T-helper 2 cell treated with Interferon-gamma antibody and Interleukin-4, amounts not matched to agents 5 μg/mL and 100 μg/mL, for 36 hours (primary cell): Measurements from ENCODE around the gene SSTR5.

Source experiments
- DNase-seq: peaks from one replicate; pipeline ENCODE4 v3.0.0; 2021; ENCODE audit warnings: low spot score
- H3K27ac Mint-ChIP-seq: one replicate; pipeline ENCODE4 v1.8.0; 2021; ENCODE audit warnings: mild to moderate bottlenecking, mixed read lengths
- H3K27me3 Mint-ChIP-seq: one replicate; pipeline ENCODE4 v1.8.0; 2021; ENCODE audit warnings: low read depth, mixed read lengths
- H3K36me3 Mint-ChIP-seq: one replicate; pipeline ENCODE4 v1.8.0; 2021; ENCODE audit warnings: low read depth, mixed read lengths
- H3K4me1 Mint-ChIP-seq: one replicate; pipeline ENCODE4 v1.8.0; 2021; ENCODE audit warnings: low read depth, mixed read lengths
- H3K4me3 Mint-ChIP-seq: one replicate; pipeline ENCODE4 v1.8.0; 2022; ENCODE audit warnings: mild to moderate bottlenecking, moderate library complexity, mixed read lengths
- H3K9me3 Mint-ChIP-seq: one replicate; pipeline ENCODE4 v1.8.0; 2021; ENCODE audit warnings: mixed read lengths

The SSTR5 gene

GRCh38 chr16:1123525-1124230 is 51.1 kb downstream of the SSTR5 start:
- no peaks in the 10 kb centered on the region for H3K27me3 Mint-ChIP-seq
- H3K4me3 Mint-ChIP-seq, result no peak overlapping the region
- H3K27ac Mint-ChIP-seq, result no peak overlapping the region
- no peak for DNase-seq
- H3K36me3 Mint-ChIP-seq, result no peaks in the 10 kb centered on the region
- no peaks in the 10 kb centered on the region for H3K4me1 Mint-ChIP-seq
- no peaks in the 10 kb centered on the region for H3K9me3 Mint-ChIP-seq

- Mint-ChIP-seq H3K4me1 (no peaks in the 10 kb centered on the region), H3K27me3 (no peaks in the 10 kb centered on the region), H3K36me3 (no peaks in the 10 kb centered on the region), H3K27ac (no peak overlapping the region), H3K9me3 (no peaks in the 10 kb centered on the region), H3K4me3 (no peak overlapping the region)
- no peak for DNase-seq
Observed at GRCh38 chr16:1124291-1124690, 51.7 kb downstream of the SSTR5 start.

GRCh38 chr16:1124795-1125194 is 52.2 kb downstream of the SSTR5 start:
- H3K27ac Mint-ChIP-seq, result no peak overlapping the region
- H3K4me1 Mint-ChIP-seq, result no peaks in the 10 kb centered on the region
- no peaks in the 10 kb centered on the region for H3K9me3 Mint-ChIP-seq
- H3K36me3 Mint-ChIP-seq, result no peaks in the 10 kb centered on the region
- H3K27me3 Mint-ChIP-seq, result no peaks in the 10 kb centered on the region
- DNase-seq, result no peak
- H3K4me3 Mint-ChIP-seq, result no peak overlapping the region

DNA sequence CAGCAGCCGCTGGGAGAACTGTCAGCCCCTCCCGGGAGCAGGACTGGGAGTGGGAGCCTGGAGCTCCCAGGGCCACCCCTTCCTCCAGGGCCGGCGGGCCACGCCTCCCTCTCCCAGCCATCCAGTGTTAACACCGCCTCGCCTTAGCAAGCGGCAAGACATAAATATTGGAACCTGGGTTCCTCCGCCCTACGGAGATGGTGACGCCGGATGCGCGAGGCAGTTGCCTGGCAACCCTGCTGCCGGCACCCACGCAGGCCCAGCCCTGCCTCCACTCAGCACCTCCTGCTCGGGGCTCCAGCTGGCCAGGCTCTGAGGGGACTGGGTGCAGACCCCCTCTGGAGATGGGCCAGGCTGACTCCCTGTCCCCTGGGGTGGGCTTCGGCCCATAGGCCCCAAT is 52.9 kb downstream of the SSTR5 start:
- no peak for DNase-seq
- no peaks in the 10 kb centered on the region for H3K9me3 Mint-ChIP-seq
- no peaks in the 10 kb centered on the region for H3K27me3 Mint-ChIP-seq
- no peak overlapping the region for H3K27ac Mint-ChIP-seq
- H3K36me3 Mint-ChIP-seq, result no peaks in the 10 kb centered on the region
- H3K4me3 Mint-ChIP-seq, result no peak overlapping the region
- no peaks in the 10 kb centered on the region for H3K4me1 Mint-ChIP-seq

GRCh38 chr16:1126044-1126443 is 53.5 kb downstream of the SSTR5 start:
- H3K4me1 Mint-ChIP-seq, result no peaks in the 10 kb centered on the region
- H3K4me3 Mint-ChIP-seq, result no peak overlapping the region
- no peaks in the 10 kb centered on the region for H3K27me3 Mint-ChIP-seq
- no peak for DNase-seq
- no peak overlapping the region for H3K27ac Mint-ChIP-seq
- H3K9me3 Mint-ChIP-seq, result no peaks in the 10 kb centered on the region
- H3K36me3 Mint-ChIP-seq, result no peaks in the 10 kb centered on the region

- no peak for DNase-seq
- no peak overlapping the region for H3K27ac Mint-ChIP-seq
- no peaks in the 10 kb centered on the region for H3K4me1 Mint-ChIP-seq
- H3K9me3 Mint-ChIP-seq, result no peaks in the 10 kb centered on the region
- H3K27me3 Mint-ChIP-seq, result no peaks in the 10 kb centered on the region
- no peak overlapping the region for H3K4me3 Mint-ChIP-seq
- H3K36me3 Mint-ChIP-seq, result no peaks in the 10 kb centered on the region
Observed at GRCh38 chr16:1126586-1126985, 54.0 kb downstream of the SSTR5 start.

DNA sequence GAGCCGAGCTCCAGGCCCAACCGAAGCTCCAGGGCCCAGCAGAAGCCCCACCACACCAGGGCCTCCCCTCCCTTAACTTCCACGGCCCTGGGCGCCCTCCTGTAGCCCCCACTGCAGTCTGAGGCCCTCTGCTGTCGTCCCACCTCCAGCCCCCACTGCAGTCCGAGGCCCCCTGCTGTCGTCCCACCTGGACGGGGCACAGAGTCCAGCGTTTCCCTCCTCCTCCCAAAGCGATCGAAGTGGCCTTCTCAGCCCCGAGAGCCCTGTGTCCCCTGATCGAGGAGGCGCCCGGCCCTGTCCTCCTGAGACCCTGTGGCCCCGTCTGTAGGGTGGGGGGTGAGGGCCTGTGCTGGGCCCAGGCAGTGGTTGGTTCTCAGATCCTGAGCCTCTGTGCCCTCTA is 54.6 kb downstream of the SSTR5 start:
- Mint-ChIP-seq H3K9me3 (no peaks in the 10 kb centered on the region), H3K4me3 (no peak overlapping the region), H3K27me3 (no peaks in the 10 kb centered on the region), H3K4me1 (no peaks in the 10 kb centered on the region), H3K27ac (no peak overlapping the region), H3K36me3 (no peaks in the 10 kb centered on the region)
- DNase-seq, result no peak

GRCh38 chr16:1127971-1128715 is 55.6 kb downstream of the SSTR5 start:
- H3K27ac Mint-ChIP-seq, result no peak overlapping the region
- no peaks in the 10 kb centered on the region for H3K36me3 Mint-ChIP-seq
- H3K4me3 Mint-ChIP-seq, result no peak overlapping the region
- no peak for DNase-seq
- H3K9me3 Mint-ChIP-seq, result no peaks in the 10 kb centered on the region
- no peaks in the 10 kb centered on the region for H3K4me1 Mint-ChIP-seq
- no peaks in the 10 kb centered on the region for H3K27me3 Mint-ChIP-seq

GRCh38 chr16:1129106-1129960 is 56.8 kb downstream of the SSTR5 start:
- H3K4me1 Mint-ChIP-seq, result no peaks in the 10 kb centered on the region
- no peak overlapping the region for H3K27ac Mint-ChIP-seq
- H3K4me3 Mint-ChIP-seq, result no peak overlapping the region
- no peak for DNase-seq
- no peaks in the 10 kb centered on the region for H3K9me3 Mint-ChIP-seq
- H3K36me3 Mint-ChIP-seq, result no peaks in the 10 kb centered on the region
- no peaks in the 10 kb centered on the region for H3K27me3 Mint-ChIP-seq

DNA sequence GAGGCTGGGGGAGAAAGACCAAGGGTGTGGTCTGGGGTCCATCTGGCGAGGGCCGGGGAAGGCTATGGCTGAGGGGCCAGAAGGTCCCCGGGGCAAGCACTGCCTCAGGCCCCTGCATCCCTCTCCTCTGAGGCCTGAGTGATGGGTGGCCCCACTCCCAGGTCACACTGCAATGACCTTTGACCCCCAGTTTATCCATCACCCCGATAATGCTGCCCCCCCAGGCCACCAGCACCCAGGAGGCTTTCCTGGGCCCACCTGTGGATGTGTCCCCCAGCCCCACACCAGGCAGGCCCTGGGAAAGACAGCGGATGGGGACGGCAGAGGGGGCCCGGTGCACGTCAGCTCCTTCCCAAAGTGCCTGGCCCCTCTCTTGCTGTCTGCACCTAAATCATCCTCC is 57.8 kb downstream of the SSTR5 start:
- no peak for DNase-seq
- Mint-ChIP-seq H3K4me3 (no peak overlapping the region), H3K36me3 (no peaks in the 10 kb centered on the region), H3K9me3 (no peaks in the 10 kb centered on the region), H3K27me3 (no peaks in the 10 kb centered on the region), H3K27ac (no peak overlapping the region), H3K4me1 (no peaks in the 10 kb centered on the region)
